Right renal cortex interstitium (tissue), 3 donors: Measurements from ENCODE around the gene SART3. TPM values are rescaled to one million over a fixed set of nuclear protein-coding genes. Genes with fewer than 3 reads are reported as not detected.
A peak's percentile ranks its signal among the peaks of the same experiment; 100 is the strongest.

Experiments used
- DNase-seq, 3 donors: peaks; one replicate each; pipeline ENCODE4 v3.0.0-alpha.2; 2013; ENCODE audit warnings: low read depth in 3 of 3, low spot score in 2 of 3
- polyA plus RNA-seq, 3 donors: library from polyadenylated mRNA; unstranded; fragments of 120-200 nt; gene quantifications; one replicate each; pipeline ENCODE4 v1.2.1, GENCODE V29; 2013; ENCODE audit not compliant: insufficient read length in 3 of 3

SART3 gene
- polyA plus RNA-seq, 3 donors = 52.9 to 55.7 (median 54.9) TPM

DNA sequence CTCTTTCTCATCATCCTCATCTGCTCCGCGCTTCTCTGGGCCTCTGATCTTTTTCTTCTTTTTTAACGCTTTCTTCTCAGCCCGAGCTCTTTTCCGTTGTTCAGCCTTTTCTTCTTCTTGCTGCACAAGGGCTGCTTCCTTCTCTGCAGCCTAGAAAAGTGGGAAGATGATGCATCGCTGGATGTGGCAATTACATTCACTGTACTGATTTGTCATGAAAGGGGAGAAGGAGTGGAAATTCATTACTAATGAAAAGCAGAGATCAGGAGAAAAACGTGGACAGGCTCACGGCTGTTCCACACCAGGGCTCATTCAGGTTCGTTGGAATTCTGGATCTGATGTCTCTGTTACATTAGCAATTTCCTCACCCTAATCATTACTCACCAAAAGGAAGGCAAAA, 30.8 kb downstream of the SART3 start:
- no peak for DNase-seq

DNA sequence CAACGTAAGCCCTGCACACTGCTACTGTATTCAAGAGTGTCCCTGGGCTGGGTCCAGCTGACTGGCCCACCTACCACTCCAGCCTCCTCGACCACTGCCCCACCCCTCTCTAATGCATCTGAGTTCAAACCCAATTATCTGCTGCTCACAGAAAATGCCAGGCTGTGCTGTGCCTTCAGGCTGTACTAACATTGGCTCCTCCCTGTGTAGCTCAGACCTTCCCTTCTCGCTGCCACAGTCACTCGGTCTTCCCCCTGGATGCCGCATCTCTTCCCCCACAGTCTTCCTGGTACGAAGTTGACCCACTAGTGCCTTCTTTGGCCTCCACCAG, 33.8 kb downstream of the SART3 start:
- DNase-seq = no peak

DNA sequence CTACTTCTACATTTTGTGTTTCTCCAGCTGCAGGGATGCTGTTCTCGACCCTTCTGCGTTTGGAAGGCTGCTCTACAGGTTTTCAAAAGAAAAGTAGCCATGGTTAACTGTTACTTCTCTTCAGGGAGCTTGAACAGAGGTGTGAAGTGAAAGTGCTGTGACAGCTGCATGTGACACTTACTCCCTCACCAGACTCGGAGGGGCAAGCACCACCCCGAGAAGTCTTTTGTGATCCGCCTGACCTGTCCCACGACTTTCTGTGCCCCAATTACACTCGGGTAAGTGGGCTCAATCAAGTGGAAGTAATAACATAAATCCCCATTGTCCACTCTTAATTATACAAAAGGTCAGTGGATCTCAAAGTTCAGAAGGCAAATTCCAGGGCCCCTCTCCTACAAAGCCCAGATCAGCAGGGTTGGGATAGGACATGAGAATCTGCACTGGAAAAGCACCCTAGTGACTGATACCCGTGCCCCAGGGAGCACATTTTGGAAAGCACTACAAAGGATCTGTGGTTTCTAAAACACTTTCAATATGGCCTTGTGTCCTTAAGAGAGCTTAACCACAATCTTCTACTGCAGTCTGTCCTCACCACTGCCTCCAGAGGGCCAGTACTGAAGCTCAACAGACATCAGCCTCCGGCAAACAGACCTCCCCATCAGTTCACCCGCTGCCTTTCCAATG, 34.3 kb downstream of the SART3 start:
- no peak for DNase-seq

DNA sequence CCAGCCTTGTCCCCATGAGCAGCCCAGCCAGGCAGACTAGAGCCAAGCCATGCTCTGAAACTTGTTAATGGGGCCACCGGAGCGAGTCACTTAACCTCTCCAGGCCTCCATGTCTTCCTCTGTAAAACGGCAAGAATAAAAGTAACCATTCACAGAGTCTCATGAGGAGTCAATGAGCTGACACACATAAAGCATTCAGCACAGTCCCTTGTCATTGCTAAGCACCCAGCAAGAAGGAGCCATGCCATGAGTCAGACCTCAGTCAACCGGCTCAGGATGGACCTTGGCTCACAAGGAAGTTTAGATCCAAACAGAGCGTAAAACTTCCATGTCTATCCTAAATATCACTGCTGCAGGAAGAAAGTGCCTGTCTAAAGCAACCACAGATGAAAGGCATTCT, 35.3 kb downstream of the SART3 start:
- DNase-seq = no peak

DNA sequence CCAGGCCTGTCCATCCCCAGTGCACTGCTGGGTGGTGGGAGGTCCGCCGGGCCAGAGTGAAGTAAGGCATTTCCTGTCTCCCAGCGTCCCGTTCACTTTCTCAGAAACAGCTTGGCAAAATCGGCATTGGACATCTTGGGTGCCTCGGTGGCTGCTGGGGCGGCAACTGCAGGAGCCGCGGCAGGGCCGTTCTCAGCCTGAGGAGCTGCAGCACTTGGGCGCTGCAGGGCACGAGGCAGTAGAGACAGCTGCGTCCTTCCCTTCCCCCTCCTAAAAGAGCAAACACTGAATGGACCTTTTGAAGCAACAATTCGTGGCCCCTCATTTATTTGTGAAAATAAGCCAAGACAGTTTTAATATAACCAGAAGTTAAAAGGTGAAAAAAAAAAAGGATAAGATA, 37.6 kb downstream of the SART3 start:
- no peak for DNase-seq

DNA sequence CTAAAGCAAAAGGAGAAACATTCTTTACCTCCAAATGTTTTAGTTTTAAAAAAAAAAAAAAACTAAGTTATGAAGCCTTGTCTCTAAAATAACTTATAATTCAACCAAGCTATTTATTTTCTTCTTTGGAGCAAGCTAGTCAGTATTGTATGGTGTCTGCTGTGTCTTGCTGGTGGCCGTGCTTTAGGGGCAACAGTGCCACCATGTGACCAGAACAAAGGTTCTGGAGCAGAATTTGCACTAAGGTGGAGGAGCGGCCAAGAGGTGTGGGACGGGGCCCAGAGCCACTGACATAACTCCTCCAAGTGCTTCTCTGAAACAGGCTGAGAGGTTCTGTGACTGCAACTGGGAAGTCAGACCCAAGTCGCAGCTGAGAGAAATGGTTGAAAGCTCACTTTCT, 41.4 kb downstream of the SART3 start:
- no peak for DNase-seq

DNA sequence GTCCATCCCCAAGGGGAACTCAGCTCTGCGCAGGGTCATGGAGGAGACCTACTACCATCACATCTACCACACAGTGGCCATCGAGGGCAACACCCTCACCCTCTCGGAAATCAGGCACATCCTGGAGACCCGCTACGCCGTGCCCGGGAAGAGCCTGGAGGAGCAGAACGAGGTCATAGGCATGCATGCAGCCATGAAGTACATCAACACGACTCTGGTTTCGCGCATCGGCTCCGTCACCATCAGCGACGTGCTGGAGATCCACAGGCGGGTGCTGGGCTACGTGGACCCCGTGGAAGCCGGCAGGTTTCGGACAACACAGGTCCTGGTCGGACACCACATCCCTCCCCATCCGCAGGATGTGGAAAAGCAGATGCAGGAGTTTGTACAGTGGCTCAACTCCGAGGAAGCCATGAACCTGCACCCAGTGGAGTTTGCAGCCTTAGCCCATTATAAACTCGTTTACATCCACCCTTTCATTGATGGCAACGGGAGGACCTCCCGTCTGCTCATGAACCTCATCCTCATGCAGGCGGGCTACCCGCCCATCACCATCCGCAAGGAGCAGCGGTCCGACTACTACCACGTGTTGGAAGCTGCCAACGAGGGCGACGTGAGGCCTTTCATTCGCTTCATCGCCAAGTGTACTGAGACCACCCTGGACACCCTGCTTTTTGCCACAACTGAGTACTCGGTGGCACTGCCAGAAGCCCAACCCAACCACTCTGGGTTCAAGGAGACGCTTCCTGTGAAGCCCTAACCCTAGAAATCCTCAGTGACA, 42.1 kb downstream of the SART3 start:
- DNase-seq = no peak

DNA sequence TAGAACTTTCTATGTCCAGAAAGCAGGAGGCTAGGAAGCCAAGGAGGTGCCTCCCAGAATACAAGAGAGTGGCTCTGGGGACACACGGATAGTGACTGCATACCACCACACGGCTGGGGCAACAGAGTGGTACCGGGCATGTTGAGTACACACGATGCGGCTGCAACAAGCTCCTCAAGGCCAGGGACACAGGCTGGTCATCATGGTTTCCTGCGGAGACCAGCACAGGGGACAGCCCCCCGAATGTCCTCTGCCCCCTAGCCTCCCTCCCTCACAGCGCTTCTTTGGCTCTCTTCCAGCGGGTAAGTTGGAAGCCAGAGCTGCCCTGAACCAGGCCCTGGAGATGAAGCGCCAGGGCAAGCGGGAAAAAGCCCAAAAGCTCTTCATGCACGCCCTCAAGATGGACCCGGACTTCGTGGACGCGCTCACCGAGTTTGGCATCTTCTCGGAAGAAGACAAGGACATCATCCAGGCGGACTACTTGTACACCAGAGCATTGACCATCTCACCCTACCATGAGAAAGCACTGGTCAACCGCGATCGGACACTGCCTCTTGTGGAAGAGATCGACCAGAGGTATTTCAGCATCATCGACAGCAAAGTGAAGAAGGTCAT, 42.8 kb downstream of the SART3 start:
- no peak for DNase-seq

DNA sequence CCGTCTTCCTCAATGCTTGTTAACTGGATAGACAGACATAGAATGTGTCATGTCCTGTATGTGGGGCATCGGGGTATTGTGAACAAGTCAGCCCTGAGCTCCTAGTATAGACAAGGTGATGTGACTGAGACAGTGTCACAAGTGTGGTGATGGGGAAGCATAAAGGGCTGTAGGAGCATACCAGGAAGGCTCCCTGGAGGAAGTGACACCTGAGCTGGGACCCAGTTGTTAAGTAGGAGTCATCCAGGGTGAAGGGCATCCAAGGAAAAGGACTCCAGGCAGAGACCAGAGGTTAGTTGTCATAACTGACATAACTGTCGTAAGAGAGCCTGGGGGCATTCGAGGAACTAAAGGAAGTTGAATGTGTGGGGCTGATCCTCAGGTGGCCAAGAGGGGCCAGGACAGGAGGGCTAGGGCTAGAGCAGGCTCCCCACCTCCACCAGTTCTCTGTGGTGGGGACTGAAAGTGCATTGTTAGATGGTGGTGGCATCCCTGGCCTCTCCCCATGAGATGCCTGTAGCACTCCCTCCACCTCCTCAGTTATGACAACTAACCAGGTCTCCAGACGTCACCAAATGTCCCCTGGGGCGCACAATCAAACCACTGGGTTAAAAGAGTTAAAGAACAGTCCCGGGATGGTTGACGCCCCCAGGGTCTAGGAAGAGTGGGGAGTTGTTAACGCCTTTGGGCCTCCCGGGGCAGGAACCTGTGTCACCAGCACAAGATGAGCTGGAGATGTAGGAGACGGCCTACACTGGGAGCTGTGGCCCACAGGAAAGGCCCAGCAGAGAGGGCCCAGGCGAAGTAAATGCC, 43.5 kb downstream of the SART3 start:
- no peak for DNase-seq

DNA sequence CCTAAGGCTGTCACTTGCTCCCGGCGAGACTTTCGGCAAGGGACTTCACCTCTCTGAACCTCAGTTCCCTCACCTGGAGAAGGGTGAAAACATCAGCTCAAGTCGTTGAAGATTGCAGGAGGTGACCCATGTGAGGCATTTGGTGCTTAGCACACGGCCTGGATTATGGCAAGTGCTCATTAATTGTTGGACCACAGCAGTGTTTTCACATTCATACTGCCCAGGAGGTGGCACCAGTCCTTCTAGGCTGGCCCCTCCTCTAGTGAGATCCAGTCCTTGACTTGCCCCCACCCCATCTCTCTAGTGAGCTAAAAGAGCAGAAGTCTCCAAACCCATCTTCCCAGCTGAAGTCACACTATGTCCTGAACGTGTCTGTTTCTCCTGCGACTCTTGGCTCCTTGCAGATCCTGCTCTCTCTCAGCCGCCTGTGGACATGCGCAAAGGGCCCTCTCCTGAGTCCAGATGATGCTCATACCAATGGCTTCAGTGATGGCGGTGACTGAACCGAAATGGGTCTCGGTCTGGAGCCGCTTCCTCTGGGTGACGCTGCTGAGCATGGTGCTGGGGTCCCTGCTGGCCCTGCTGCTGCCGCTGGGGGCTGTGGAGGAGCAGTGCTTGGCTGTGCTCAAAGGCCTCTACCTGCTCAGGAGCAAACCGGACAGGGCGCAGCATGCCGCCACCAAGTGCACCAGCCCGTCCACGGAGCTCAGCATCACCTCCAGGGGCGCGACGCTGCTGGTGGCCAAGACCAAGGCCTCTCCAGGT, 44.3 kb downstream of the SART3 start:
- no peak for DNase-seq

DNA sequence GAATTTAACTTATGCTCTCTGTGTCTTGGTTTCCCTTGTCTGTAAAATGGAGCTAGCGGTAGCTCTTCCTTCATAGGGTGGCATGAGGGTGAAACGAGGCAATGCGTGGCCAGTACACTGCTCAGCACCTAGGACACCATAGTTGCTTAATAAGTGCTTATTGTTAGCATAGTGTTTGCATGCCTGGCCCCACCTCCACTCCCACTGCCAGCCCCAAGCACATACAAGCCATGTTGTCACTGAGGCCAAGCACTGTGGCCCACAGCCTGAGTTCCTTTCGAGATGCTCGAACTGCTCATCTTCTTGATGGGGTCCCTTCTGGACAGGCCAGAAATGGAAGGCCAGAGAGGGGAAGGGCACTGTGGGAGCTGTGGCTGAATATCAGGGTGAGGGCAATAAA, 45.1 kb downstream of the SART3 start:
- no peak for DNase-seq

DNA sequence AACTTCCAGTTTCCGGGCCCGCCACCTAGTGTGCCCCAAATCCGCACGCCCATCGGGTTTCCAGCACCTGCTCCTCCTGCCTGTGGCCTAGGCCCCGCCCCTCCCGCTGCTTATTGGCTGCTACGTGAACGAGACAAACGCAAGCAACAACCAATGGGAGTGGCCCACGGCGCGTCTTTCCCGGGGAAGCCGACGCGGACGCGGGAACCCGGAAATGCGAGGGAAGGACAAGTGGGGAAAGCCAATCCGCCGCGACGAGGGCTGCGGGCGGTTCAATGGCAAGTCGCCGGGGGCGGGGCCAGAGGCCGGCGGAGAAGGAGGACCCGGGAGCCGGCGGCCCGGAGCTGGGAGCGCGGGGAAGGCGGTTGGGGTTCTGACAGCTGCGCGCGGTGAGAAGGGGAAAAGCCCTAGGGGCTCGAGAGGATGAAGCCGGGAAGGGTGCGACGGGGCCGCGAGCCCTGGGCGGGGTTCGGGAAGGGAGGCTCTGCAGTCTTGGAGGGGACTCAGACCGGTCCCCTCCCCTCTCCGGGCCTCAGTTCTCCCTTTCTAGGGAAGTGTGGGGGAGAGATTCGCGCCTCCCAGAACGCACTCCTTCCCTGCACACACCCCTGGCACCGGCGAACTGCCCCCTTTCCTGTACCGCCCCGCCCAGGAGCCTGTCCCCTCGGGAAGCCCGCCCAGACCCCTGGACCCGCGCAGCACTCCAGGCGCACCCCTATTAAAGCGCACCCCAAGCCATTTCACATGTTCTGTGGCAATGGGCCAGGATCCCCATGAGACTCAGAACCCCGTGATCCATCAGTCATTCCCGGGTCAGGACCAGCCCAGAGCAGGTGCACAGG, 45.8 kb downstream of the SART3 start, which contains the start of gene FICD:
Gene FICD, plus strand, starts transcription at position 305 of the 842 bp plus-strand sequence. CDS start 1,696 bp downstream, outside the sequence.
- DNase-seq = peak; percentile 92 to 98 (median 95)

DNA sequence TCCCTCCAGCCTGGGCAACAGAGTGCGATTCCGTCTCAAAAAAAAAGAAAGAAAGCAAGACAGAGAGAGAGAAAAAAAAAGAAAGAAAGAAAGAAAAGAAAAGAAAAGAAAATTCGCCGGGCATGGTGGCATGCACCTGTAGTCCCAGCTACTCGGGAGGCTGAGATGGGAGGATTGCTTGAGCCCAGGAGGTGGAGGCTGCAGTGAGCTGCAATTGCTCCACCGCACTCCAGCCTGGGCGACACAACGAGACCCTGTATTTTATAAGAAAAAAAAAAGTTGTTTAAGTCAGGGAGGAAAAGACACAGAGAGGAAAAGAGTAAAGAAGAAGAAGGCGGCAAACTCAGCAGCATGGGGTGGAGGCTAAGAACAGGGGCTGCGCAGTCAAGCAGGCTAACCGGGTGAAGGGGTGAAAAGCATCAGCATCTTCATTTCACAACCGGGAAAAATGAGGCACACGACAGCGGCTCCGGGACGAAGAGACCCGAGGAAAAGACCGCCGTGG, 46.5 kb downstream of the SART3 start:
- DNase-seq = no peak

DNA sequence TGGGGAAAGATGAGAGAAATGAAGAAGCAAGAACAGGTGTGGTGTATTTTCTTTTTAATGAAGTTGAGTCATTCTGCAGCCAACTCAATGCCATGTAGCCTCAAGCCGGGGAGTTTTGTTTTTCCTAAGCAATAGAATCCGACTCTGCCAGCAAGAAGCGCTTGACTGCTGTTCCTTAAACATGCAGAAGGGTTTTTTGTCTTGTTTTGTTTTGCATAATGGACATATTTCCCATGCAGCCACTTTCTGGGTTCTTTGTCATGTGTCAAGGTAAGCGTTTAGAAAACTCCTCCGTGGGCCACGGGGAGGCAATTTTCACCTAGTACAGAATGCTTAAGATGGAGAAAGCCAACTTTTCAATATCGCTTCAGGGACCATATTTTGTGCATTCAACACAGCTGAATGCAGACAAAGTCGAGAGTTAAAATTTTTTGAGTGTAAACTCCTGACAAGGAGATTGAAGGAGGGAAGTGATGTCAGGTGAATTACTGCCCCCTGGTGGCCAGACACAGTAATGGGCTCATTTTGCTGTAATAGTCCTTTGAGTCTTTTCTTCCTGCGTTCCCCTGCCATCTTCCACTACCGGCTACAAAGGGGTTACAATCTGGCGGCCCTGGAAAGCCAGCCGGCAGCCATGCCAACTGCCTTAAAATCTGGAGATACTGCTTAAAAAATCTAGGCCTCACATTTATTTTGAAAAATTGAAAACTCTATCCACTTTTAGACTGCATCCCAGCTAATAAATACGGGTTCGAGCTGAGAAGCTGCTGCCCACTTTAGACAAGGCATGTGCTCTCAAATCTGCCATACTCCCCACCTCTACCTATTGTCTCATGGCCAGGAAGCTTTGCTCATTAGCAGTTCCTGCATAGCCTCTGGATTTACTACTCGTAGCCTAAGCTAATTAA, 49.1 kb downstream of the SART3 start:
- DNase-seq = peak; percentile 56 to 59 (median 58)

DNA sequence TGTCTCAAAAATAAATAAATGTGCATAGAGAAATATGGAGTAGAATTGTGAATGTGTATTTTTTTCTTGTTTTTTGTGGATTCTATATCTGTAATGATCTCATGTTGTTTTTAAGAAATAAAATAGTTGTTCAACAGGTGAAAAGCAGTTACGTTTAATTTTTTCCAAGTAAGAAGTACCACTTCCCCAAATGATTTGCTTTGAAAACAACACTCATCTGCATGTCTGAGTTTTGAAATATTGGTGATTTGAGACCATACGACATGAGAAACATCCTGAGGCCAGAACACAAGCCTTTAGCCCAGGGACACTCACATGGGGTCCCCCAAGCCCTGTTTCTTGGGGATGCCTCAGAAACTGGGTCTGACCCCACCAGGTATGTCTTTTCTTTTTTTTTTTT, 50.1 kb downstream of the SART3 start:
- no peak for DNase-seq

DNA sequence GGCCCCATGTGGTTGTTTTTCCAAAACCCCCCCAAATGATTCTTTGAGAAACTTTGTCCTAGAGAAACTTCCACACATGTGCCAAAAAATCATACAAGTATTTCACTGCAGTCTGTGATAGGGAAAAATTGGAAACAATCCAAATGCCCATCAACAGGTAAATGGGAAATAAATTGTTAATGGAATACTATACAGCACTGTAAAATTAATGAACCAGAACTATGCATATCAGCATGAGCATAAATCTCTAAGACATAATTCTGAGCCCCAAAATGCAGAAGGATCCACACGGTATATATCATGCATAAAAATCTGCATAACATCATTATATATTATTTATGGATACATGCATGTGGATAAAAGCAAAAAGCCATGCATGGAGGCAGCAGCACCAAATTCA, 51.2 kb downstream of the SART3 start:
- DNase-seq = no peak

DNA sequence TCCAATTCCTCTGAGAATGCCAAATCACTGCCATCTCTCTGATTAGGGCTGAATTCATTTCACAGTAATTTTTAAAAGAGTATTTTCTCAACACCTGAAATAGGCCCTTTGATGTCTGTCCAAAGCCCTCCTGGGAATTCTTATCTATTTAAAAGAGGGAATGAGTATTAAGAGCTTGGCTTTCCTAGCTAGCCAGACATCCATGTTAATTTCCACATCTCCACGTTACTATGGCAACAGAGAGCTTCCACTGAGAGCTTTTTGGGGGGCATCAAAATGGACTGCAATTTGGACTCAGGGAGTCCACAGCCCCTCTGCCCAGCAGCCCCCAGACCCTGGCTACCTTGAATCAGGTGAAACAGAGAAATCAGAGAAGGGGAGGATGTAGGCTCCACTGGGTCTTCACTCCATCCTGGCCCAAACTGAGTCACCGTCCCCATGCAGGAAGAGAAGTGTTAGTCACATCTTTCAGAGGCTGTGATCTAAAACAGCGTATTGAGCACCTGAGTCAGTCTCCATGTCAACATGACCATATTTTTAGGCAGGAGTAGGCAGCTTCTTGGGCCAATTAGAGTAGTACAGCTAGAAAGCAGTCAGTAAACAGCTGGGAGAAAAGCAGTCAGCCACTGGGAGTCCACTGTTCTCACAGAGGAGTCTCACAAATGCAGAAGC, 52.9 kb downstream of the SART3 start:
- DNase-seq = no peak

DNA sequence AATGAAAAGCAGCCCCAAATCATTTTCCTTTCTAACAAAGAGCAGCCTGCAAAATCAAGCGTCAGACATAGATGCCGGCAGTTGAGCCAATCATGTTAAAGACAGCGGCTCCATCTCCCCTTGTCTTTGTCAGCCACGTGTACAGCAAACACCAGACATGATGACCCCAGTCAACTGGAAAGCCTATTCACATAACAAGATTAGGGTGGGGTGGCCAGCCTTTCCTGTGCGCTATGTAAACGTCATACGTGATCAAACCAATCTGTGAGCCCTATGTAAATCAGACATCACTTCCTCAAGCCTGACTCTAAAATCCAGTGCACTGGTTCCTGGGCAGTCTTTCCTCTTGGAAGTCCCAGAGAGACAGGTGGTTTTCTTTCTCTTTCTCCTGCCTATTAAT, 55.8 kb downstream of the SART3 start:
- no peak for DNase-seq
